PFSK-1 (cell line): ENCODE results near the gene ZNF775.

Source experiments
- TAF1 ChIP-seq: IDR thresholded peaks from 2 replicates; pipeline ENCODE4 v1.6.1; 2012; ENCODE audit warnings: low read length, control low read depth, borderline replicate concordance; ENCODE audit not compliant: insufficient read depth
- TF ChIP-seq, protein P1 (sequence below), 2 experiments: IDR thresholded peaks; 2 replicates each; pipeline versions ENCODE4 v1.6.1 to v1.8.0; 2011 to 2012; ENCODE audit warnings: low read depth in 2 of 2, low read length in 2 of 2, control low read depth in 1 of 2, inconsistent platforms in 1 of 2, mild to moderate bottlenecking in 1 of 2, moderate library complexity in 1 of 2; ENCODE audit not compliant: insufficient read depth in 1 of 2

- TF ChIP-seq, protein P1, sequence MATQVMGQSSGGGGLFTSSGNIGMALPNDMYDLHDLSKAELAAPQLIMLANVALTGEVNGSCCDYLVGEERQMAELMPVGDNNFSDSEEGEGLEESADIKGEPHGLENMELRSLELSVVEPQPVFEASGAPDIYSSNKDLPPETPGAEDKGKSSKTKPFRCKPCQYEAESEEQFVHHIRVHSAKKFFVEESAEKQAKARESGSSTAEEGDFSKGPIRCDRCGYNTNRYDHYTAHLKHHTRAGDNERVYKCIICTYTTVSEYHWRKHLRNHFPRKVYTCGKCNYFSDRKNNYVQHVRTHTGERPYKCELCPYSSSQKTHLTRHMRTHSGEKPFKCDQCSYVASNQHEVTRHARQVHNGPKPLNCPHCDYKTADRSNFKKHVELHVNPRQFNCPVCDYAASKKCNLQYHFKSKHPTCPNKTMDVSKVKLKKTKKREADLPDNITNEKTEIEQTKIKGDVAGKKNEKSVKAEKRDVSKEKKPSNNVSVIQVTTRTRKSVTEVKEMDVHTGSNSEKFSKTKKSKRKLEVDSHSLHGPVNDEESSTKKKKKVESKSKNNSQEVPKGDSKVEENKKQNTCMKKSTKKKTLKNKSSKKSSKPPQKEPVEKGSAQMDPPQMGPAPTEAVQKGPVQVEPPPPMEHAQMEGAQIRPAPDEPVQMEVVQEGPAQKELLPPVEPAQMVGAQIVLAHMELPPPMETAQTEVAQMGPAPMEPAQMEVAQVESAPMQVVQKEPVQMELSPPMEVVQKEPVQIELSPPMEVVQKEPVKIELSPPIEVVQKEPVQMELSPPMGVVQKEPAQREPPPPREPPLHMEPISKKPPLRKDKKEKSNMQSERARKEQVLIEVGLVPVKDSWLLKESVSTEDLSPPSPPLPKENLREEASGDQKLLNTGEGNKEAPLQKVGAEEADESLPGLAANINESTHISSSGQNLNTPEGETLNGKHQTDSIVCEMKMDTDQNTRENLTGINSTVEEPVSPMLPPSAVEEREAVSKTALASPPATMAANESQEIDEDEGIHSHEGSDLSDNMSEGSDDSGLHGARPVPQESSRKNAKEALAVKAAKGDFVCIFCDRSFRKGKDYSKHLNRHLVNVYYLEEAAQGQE (IDR thresholded peaks at IDR 0.05; ENCODE audit: insufficient read depth in 1 of 2, low read depth in 2 of 2, low read length in 2 of 2) = no peak
- no peak for TF ChIP-seq TAF1
Observed at GRCh38 chr7:150405584-150406311, 26.6 kb downstream of the ZNF775 start.
